Kidney capillary endothelial cell (primary cell): ENCODE results near the gene NHS.

Experiments used
- DNase-seq: peaks from one replicate; pipeline ENCODE4 v3.0.0-alpha.2; 2018; ENCODE audit warnings: low spot score

Gene NHS

DNA sequence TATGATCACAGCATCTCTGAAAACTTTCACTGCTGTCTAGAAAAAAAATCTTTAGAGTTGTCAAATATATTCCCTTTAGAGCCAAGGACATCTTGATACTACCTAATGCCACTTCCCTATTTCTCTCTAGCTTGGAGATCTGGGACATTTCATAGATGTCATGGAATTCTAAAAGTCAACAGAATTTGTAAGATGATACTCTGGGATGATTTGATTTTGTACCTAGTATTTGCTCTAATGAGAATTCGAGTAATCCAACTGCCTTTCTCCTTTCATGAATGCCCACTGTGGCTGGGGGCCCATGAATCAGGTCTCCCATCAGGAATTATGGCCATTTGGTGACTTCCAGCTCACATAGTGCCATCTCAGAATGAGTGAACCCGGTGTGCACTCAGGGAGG is 73.2 kb downstream of the NHS start:
- no peak for DNase-seq

DNA sequence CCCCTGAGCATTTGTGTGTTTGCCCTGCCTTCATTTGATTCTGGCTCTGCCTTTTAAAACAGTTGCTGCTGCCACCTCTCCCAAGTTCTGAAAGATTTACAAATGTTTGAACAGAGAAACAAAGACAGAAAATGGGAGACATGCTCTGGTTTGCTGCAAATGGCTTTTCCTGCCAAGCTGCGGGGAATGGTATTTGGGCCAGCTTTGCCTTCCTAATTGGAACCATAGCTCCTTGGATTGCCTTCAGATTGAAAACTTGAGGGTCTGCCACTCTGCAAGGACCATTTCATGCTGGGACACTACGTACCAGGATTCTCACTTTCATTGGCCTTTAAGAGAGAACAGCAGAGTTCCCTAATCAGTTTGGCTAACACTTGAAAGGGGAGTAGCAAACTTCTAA is 74.9 kb downstream of the NHS start:
- DNase-seq = no peak

DNA sequence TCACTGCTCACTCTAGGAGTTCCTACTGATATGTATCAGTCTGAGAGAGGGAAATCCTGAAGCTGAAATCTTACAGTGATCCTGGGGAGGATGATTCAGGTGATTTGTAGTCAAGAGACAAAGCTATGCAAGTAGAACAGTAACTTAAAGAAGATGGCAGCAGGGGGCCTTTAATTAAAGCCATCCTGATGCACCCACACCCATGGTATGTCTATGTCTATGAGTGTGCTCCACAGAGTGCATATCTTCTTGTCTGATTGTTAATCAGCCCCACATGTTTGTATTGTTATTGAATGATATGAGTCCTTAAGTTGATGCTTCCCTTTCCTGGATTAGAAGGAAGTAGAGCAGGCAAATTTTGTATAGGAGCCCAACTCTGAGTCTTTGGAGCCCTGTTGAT is 78.8 kb downstream of the NHS start:
- DNase-seq = no peak

DNA sequence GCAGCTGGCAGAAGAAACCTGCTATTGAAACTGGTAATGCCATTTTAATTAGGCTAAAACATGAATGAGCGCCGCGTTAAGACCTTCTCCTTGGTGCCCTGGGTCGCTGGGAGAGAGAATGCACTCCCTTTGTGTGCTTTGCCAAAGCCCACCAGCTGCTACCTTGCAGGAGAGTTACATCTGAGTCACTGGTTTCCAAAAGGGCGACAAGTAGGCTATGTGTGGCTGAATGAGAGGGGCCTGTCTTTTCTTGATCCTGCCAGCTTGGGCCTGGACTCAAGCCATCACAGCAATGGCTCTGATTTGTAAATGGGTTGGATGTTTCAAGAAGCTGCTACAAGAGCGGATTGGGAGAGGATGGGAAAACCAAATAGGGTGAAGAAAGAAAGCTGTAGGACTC is 81.5 kb downstream of the NHS start:
- no peak for DNase-seq

DNA sequence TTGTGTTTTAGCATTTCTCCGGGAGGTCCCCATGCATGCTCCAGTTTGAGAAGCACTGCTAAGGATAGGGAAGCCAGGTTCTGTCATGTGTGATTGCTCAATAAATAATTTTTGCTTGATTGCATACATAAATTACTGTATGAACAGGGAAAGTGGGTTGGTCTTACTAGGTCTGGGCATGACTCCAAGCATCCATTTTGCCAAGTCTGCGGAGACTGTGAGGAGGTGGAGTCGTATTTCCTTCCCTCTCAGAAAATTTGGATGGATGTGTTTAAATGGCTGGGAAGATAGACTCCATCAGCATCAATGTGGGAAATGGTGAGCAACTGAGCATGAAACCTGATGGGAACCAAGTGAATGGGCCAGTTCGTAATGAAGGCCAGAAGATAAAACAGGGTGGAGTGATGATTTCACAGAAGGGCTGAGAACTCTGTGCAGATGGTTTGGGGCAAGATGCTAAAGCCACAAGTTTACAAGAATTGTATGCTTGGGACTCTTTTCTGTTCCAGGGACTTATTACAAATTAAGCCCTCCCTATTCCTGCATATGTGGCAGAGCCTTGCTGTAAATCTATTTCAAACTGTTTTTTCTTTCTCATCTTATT is 84.1 kb downstream of the NHS start:
- no peak for DNase-seq

DNA sequence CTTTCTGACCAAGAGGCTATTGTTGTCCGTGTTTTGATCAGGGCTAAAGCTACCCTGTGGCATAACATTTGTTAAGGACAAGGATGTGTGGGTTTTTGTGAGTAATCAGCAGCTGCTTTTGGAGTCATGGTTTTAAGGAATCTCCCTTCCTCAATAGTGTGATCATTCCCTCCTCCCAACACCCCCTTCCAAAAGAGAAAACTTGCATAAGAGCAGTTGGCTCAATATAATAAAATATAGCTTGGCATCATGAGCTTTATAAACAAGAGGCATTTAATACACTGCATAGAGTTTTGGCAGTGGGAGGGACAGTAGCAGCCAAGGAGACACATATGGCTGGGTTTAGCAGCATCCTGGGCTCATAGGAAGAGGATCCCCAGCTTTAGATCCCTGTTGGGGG is 84.7 kb downstream of the NHS start:
- DNase-seq = no peak

DNA sequence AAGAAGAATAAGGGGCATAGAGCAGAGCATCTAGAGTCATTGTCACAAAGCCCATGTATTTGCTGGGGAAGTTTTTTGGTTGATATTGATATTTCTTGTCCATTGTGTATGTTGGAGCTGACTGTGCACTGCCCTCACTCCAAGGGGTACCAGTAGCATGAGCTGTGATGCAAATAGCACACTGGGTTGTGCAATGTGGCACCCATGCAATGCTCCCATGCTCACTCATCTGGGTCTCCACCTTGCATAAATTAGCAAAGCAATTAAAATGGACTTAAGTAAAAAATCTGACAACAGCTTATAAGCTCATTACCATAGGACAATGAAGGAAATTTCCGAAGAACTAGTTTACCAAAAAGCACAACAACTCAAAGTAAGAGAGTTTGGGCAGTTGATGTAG is 87.9 kb downstream of the NHS start:
- DNase-seq = no peak

DNA sequence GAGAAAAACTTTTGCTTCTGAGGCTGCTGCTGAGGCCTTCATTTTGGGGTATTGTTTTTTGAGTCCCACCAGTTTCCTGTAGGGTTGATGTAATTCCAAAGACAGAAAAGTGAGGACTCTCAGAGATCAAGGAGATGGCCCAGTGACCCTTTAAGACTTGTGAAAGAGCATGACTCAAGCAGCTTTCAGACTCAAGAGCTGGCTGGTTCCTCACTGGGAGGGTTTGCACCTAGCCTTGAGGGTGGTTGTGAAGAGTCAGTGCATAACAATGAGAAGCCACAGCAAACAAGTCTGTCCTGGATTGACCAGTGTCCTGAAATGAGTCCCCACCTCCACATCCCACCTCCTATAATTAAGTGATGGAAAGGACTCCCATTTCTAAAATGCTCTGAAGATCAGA is 89.2 kb downstream of the NHS start:
- DNase-seq = no peak

DNA sequence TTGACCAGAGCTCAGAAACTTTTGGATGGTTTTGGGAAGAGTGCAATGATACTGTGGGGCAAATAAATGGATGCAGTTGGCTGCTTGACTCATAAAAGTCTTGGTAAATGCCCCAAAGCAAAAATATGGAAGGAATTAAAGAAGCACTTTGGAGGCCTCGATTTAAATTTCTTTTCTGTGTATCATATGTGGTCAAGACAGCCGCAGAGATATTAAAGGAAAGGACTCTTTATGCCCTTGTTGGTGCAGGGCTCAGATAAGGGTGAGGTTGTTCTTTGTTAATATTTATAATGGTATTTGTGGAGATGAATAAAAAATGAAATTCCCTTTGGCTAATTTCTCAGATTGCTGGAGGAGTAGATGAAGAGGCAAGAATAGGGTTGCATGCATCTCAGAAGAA is 90.2 kb downstream of the NHS start:
- no peak for DNase-seq

DNA sequence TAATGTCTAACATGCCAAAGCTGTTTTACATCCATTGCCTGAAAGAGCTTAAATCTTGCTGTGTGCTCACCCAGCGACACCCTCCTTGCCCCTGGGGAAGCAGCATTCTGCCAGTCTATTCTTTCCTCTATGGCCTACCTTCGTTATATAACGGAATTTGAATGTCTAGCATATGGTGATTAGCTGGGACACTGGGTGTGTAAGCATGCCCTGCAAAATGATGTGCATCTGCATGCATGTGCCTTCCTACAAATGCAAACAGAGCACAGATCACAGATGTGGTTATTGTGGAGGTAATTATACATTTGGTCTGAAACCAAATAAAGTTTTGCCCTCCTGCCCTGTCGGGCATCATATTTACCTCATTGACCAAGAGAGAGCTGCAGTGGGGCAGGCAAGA is 90.8 kb downstream of the NHS start:
- no peak for DNase-seq

DNA sequence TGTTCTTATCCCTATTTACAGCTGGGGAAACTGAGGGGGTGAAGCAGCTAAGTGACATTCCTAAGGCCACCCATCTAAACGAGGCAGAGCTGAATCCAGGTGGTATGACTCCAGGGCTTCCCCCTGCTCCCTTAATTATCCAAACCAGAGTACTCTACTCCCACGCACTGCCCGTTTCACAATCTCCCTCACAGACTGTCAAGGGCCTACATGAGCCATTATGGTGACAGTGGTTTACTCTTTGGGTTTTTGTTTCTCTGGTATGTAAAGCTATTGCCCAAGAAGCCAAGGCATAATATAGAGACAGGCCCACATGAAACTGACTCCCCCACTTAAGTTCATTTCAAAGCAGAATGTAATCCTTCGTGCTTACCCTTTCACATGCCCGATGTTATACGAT is 95.1 kb downstream of the NHS start:
- no peak for DNase-seq

DNA sequence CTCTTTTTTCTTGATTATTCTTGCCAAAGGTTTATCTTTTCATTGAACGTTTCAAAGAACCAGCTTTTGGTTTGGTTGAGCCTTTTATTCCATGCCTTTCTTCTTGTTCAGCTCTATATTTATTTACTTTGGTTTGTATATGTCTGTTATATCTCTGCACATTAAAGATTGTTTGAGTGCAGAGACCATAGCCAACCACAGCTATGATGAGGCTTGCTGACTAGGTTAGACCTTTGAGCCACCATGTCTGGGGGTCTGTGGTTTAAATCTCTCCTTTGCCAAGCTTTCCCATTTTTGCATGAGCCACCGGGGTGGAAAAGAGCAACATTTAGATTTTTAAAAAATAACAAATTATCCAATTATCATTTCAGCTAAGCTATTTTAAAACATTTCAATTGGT is 96.1 kb downstream of the NHS start:
- no peak for DNase-seq

DNA sequence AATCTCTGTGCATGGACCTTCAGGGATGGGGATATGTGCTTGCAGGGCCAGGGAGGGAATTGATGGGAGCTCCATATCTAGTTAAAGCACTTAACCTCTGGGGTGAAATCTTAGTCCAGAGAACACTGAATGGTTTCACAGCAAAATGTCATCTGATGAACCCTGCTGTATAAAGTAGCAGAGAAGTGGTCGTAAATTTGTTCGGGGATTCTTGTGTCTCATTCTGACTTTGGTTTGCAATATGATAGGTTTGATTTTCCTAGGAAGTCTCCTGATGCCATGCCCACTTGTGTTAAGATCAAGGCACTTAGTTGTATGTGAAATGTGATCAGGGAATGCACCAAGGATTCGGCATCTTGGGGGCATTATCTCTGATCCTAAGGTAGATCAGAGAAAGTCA is 96.9 kb downstream of the NHS start:
- DNase-seq = no peak

DNA sequence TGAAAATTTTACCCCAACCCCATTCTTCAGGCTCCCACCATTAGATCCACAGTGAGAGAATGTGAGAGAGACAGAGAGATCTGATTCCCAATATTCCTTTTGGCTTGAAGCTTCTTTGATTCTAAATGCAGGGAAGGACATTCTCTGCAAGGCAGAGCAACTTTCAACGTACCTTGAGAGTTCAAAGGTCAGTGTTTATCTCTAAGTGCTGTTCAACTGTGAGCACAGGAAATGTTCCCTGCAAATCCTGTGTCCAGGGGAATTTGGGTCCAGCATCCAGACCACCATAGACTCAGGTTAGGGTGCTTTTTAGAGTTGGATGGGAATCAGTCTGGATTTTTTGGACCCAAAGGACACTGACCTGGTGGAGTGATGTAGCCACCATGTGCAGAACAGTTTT is 97.4 kb downstream of the NHS start:
- DNase-seq = no peak

DNA sequence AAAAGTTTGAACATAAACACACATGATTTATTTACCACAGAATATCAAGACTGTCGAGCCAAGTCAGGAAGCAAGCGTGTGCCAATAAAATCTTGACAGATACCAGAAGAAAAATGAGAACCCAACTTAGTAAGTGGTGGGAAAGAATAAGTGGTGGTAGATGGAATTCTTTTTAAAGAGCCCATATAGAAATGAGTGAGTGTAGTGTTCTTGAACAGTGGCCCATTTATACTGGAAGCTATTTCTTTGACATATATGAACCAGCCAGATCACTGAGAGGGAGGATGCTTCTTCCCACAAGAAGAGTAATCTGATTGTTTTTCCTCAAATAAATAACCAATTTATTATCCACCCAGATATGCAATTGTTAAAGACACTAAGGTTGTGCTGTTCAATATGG is 98.0 kb downstream of the NHS start:
- DNase-seq = no peak

DNA sequence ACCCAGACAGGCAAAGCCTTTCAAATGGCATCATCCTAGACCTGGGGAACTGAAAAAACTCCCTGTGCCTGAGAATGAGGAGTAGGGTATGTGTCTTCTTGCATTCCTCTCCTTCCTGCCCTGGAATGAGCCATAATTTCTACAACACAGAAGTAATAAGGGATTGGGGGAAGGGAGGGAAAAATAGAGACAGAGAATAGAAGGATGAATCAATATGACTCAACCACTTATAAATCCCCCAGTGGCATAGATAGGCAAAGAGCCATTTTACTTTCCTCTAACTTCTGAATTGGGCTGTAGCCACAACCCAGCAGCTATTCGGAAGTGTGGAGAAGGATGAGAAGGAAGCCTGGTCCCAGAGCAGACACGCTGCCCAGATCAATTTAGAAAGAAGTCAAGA is 99.9 kb downstream of the NHS start:
- no peak for DNase-seq

DNA sequence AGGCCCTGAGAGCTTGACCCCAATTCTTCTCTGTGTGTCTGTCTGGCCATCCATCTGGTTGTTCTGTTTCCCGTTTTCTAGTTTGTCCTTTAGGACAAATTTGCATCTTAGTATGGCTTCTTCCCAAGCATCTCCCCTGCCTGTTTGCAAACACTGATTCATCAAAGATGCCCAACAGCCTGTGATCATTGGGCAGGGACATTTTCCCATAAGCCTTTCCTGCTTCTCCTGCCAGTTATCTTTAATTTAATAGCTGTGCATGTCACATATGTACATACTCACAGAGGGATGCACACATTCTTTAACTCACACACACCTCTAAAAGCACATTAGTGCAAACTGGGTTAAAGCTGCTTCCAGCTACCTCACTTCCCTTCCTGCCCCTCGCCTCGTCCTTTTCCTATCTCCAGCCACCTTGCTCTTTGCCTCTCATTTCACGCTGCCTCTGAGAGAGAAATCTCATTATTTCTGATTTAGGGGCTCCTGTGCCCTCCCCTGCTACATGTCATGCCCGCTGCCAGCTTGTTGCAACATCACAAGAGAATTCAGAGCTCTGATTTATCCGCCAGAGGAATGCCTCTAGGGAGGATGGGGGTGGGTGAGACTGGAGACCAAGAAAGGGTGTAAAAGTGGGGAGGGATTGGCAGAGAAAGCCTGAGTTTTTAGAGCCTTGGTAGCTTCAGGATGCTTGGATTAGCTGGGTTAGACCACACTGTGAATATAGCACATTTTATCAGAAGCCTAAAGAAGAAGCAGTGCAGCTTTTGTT is 100.6 kb downstream of the NHS start:
- no peak for DNase-seq

DNA sequence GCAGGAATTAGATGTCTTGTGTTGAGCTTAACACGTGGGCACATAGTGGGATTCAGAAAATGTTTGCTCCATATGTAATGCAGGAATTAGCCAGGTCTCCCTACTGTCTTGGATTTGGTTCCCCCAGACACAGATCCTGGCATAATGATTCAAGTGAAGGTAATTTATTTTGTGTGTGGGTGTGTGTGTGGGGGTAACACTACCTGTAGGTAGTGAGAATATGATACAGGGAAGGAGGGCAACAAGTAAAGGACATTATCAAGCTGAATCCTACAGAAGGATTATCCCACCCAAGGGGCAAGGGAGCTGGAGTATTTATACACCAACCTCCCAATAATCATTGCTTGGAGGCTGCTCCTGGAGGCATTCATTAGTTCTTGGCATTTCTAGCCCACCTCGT is 101.4 kb downstream of the NHS start:
- no peak for DNase-seq

DNA sequence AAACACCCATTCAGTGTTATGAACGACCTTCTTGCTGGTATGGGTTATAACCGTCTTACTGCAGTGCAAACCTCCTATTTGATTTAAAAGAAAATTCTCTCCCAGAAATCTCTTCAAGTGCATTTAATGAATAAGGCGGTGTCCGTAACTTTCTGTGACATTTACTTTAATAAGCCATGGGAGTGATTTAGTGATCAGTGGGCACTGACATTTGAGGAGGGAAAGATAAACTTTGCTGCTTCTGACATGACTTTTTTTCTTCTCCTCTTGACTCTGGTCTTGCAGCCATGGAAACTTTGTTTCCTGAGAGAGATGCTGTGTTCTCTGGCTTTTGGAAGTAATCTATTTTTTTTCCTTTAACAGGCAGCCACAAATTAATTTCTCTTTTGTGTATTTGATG is 106.1 kb downstream of the NHS start:
- DNase-seq = no peak

DNA sequence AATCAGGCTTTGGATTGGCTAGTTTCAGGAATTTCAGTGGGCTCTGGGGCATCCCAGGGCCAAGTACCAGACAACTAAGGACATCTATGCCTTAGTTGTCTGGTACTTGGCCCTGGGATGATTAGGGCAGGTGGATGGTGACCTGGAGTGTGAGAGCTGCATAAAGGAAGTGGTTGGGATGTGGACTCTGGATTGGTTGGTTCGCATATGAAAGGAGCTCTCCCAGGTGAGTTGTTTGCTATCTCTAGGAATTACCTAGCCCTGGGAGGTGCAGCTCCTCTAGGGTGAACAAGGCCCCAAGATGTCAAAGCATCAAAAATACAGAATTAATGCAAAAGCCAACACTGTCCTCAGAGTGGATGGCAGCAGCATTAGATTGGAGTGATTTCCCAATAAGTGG is 109.6 kb downstream of the NHS start:
- DNase-seq = no peak

DNA sequence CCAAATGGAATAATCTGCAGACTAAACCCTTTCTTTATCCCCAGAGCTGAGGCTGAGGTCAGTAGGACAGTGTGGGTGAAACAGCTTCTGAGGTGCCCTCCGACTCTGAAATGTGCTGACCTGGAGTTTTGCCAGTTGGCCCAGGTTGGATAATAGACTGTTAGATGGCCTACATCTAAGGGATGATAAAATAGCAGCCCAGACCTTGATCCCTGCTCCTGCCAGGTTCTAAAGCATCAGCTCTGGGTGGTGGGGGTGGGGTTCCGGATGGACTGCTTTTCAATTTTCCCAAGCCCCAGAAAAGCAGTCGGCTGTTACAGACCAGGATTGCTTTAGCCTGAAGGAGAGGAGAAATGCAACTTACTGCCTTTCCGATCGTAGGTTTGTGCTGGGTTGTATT is 110.4 kb downstream of the NHS start:
- no peak for DNase-seq

DNA sequence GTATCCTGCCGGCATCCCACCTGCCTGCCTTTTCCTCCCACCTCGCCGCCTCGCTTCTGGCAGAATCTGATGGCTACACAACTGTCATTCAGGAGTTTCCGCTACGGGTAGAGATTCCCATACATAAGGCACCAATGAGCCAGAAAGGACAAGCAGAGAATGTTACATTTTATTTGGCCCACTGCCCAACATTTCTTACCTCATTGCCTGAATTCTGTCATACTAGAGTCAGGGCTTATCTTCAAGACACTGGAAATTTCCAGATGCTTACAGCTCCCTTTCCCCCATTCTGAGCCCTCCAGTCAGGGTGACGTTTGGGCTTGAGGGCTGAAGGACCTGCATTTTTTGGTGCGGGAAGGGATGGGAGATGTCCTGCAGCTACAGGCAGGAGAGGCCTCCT is 113.0 kb downstream of the NHS start:
- no peak for DNase-seq

DNA sequence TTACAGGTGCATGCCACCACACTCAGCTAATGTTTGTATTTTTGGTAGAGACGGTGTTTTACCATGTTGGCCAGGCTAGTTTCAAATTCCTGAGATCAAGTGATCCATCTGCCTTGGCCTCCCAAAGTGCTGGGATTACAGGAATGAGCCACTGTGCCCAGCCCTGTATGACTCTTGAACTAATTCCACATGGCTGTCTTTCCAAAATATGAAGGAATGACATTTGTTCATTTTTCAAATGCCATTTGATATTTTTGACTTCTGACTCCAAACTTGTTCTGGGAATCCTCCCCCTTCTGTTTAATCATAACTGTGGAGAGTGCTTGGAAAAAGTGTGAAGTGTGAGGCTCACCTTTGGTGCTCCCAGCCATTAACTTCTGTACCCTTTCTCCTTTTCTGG is 119.2 kb downstream of the NHS start:
- no peak for DNase-seq

DNA sequence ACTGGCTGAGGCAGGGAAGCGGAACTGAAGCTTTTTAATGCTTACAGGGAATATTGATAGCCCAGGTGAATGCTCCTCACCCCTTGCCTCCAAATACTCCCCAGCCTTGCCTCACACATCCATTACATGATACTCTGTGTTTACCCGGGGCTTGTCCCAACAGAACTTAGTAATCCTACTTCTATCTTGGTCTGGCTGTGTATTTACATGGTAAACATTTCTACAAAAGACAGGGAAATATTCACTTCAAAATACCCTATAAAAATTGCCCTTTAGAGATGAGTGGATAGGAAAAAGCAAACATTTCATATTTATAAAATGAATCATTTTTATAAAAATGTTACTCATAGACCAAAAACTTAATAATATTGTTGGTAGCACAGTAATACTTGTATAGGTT is 120.1 kb downstream of the NHS start:
- no peak for DNase-seq
